ENCODE results near the gene EFCC1.

Gene EFCC1

DNA sequence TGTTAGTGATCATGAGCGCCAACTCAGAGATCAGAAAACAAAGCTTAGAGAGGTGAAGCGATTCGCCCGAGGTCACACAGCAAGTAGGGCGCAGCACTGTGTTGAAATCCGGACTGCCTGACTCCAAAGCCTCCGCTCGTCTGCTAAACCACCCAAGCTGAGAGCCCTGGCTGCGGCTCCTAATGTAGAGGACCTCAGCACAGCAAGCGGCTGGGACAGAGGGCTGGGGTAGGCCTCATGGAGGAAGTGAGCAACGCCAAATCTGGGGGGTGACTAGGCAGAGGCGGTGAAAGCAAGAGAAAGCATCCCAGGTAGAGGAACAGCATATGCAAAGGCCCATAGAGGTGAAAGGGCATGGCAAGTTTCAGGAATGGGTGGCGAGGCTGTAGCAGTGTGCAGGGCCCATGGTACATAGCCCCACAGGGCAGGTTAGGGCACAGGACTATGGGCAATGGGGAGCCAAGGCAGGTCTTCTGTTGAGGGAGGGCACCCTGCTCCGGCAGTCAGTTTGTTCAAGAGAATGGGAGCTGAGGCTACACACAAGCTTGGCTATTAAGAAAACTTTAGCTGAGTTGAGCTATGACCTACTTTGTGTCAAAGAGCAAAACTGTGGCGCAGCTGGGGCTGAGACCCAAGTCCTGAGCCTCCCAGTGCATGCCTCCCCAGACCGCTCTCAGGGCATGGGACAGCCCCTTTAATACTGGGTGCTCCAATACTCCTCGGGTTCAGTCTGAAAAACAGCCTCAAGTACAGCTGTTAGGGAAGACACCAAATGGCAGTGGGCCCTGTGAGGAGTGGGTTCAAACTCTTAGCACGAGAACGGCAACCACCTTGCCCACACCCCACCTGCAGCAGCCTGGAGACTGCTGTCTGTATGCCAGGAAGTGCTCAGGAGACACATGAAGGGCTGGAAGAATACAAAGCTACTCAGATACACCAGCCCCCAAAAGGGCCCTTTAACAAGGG lies 6.2 kb upstream of the EFCC1 start:
- no peak for DNase-seq (ENCODE audit: low spot score)

DNA sequence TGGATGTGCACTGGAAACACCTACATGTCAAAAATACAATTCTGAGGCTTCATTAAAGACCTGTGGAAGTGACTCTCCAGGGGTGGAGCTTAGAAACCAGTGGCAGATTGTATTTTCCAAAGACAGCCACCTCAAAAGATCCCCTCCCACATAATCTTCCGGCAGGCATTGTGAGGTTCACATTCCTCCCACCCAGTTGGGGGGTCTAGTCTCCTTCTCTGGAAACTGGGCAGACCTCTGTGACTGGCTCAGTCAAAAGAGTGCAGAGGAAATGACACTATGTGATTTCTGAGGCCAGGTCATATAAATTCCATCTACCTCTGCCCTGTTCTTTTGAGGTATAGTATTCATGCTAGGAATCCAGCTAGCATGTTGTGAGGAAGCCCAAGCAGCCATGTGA lies 5.4 kb upstream of the EFCC1 start:
- no peak for DNase-seq (ENCODE audit: low spot score)

DNA sequence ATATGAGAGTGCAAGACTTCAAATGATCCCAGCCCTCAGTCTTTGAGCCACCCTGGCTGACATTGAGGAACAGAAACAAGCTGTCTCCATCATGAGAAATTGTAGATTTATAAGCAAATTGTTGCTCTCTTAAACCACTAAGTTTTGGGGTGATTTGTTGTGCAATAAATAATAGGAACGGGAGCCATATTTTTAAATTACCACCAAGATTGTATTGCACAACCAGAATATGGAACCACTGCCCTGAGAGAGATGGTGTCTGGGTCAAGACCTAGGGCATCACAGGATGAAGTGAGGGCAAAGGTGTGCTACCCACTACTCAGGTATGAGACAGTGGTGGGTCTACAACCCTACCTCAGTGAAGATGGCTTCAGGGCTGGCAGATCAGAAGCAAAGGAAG lies 4.9 kb upstream of the EFCC1 start:
- no peak for DNase-seq (ENCODE audit: low spot score)

DNA sequence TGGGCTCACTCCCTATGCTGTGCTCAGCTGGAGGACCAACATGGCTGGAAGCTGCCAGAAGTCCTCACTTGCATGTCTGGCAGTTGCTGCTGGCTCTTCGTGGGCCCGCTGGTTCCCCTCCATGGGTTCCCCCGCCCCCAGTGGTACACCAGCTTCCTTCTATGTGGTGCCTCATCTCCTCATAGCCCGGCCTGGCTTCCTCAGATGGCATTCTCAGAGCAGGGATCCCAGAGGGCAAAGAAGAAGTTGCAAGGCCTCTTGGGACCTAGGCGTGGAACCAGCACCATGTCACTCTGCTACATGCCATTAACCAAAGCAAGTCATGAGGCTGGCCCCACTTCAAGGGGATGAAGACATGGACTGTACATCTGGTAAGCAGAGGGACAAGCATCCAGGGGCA lies 4.4 kb upstream of the EFCC1 start:
- no peak for DNase-seq (ENCODE audit: low spot score)

DNA sequence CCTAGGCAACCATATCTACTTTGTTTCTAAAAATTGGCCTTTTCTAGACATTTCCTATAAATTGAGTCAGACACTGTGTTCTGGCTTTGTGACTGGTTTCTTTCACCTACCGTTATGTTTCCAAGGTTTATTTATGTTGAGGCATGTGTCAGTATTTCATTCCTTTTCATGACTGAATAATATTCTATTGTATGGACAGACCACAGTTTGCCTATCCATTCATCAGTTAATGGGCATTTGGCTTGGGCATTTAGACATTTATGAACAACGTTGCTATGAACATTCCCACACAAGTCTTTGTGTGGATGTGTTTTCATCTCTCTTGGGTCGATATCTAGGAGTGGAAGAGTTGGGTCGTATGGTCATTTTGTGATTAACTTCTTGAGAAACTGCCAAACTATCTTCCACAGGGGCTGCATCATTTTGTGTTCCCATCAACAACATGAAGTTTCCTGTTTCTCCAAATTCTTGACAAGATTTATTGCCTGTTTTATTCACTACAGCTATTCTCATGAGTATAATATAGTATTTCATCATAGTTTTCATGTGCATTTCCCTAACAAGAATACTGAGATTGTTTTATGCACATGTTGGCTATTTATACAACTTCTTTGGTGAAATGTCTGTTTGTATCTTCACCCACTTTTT lies 3.5 kb upstream of the EFCC1 start:
- no peak for DNase-seq (ENCODE audit: low spot score)

DNA sequence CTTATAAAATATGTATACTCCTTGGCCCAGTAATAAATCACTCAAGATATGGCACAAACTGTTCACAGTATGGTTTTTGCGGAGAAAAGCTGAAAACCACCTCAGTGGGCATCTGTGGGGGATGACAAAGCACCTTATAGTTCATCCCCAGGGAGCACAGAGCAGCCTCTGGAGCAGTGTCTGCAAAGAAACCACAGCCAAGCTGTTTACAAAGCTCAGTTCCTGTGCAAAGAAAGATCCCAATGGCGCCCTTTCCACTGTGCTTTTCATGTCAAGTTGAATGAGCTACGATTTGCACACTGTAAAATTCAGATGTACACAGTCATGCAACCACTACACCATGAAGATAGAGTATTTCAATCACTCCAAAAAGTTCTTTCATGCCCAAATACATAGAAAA lies 2.5 kb upstream of the EFCC1 start:
- no peak for DNase-seq (ENCODE audit: low spot score)

DNA sequence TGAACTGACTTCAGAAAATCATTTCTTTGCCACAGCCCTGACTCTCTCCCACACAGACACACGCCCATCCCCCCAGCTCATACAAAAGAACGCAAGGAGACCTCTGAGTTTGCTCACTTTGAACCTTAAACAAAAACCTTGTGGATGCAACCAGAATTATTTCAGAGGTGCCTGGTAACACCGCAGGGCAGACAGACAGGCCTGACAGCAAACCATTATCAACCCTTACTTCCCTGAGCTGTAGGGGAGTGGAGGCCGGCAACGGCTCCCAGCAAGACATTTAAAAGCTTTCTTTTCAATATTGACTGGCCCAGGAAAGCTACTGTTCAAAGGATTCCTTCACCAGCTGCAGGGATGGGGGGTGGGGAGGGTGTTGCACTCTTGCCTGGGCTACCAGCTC lies 2.0 kb upstream of the EFCC1 start:
- DNase-seq (ENCODE audit: low spot score), result no peak

DNA sequence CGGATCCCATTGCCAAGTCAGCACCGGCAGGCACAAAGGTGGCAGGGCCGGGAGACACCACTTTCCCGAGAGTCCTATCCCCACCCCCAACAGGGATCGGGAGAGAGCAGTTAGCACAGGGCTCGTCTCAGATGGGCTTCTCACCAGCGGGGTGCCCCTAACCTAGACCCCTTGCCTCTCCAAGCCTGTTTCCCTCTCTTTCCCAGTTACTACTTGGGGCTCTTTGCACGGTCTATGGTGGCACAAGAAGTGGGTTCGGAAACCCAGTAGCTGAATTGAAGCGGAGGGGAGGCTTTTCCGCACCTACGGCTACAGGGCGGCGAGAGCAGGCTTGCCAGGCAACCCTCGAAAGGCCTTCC lies 383 bp upstream of the EFCC1 start:
- DNase-seq (ENCODE audit: low spot score), result no peak

DNA sequence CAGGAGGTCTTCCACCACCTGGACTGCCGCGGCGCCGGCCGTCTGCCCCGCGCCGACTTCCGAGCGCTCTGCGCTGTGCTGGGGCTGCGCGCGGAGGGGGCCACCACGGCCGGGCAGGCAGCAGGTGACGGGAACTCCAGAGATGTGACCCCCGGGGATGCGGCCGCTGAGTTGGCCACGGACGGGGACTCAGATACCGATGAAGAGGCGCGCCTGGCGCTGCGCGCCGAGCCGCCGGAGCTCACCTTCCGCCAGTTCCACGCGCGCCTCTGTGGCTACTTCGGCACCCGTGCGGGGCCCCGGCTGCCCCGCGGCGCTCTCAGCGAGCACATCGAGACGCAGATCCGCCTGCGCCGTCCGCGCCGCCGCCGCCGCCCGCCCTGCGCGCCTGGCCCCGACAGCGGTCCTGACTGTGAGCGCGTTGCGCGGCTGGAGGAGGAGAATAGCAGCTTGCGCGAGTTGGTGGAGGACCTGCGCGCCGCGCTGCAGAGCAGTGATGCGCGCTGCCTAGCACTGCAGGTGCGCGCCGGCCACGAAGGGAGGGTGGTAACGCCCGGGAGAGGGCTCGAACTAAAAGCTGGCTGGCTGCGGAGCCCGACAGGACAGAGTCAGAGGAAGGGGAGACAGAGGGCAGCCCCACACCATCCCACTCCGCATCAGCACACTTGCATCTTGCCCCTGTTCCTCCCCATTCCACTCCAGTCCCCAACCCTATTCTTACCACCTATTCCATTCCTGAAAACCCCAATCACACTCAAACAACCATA lies 885 bp downstream of the EFCC1 start:
- peak; percentile 51 for DNase-seq (ENCODE audit: low spot score)

DNA sequence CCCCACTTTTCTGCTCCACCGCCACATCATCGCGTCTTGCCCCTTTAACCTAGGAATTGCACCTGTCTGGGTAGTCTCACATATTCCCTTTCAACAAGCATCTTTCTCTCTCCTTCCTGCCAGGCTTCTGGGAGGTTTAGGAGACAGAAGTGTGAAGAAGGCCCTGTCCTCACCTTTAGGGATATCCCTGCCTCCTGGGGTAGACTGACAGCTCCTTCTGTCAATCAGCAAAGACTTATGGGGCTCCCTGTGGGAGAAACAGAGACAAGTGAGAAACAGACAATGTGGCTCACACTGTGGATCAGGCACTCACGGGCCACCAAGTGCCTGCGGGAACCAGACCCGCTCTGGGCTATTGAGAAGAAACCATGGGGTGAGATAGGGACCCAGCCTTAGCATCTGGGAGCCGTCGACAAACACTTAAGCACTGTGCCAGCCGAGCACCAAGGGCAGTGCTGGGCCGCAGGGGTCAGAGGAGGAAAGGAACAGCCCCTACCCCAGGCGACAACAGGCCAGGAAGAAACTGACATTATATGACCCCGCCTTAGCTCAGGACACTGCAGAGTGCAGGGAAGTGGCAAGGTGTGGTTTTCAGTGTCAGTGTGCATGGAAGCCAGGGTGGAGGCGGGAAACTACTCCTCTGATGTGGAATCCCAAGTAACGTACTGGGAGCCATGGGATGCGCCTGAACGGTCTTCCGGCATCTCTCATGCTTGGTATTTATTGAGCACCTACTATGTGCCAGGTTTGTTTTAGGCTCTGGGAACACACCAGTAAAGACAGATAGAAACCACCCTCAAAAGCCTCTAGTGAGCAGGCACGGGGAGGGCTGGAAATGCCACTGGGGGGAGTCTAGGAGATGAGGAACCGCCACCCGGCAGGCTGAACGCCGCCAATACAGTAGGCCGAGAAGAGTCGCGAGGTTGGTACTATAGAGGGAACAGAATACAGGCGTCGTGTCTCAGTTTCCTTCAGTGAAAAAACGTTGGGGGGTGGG lies 1.8 kb downstream of the EFCC1 start:
- no peak for DNase-seq (ENCODE audit: low spot score)

DNA sequence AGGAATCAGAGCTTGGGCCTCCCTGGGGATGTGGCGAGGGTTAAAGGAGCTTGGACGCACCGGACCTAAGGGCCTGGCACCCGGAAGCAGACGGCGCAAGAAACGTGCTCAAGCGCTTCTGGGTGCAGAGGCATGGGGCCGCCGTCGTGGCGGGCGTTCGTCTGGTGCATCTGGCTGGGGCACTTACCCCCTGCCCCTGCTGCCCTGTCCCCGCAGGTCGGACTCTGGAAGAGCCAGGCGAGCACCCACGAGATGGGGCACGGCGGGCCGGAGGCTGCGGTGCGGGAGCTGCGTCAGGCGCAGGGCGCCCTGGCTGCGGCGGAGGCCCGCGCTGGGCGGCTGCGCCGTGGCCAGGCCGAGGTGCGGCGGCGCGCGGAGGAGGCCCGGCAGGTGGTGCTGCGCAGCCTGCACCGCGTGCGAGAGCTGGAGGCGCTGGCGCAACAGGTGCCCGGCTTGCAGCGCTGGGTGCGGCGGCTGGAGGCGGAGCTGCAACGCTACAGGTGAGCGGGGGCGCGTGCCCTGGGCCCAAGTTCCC lies 2.5 kb downstream of the EFCC1 start:
- DNase-seq (ENCODE audit: low spot score), result peak; percentile 55

DNA sequence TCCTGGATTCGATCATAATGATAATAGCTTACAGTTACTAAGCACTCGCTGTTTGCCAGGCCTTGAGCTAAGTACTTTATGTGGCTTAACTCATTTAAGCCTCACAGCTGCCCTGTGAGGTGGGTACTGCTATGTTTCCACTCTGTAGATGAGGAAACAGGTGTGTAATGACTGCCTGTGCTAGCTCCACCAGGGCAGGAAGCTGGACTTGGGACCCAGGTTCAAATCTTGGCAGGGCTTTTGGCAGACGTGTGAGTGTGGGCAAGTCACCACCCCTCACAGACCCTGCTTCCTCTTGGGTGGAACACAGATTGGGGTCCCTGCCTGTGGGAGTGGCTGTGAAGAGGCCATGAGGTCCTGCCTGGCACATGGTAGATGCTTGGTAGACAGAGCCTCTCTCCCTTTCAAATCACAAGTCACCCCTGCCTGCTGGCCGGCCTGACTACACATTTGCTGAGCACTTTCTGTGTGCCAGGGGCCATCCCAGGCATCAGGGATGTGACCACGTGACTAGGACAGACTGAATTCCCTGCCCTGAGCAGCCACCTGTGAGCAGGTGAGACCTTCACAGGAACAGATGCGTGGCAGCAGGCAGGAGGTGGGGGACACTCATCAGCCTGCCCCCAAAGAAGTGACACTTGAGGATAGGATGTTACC lies 3.7 kb downstream of the EFCC1 start:
- no peak for DNase-seq (ENCODE audit: low spot score)

DNA sequence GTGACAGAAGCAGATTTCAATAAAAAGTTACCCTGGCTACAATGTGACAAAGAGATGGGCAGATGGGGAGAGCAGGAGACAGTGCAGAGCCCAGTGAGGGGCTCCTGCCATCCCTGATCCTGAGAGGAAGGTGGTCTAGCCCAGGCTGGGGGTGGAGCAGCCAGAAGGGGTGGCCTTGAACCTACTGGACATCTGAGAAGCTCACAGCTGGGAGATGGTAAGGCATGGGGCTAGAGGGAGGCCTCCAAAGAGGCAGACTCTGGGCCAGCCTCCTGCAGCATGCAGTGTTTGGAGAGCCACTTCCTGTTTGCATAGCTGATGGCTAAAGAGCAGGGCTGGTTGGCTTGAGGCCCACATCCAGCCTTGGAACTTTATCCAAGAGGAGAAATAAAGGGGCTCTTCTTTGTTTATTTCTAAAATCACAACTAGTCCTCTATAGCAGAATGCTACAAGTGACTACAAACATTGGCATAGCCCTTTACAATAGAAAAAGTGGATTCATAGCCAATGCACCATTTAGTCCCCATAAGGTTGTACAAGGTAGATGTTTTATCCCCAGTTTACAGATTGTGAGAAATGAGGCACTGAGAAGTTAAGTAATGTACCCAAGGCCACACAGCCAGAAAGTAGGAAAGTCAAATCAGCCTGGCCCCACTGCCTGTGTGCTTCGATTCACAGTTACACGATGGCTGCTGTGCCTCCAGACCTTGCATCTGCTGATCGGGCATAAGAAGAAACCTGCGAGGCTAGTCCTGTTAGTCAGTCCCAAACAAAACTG lies 4.6 kb downstream of the EFCC1 start:
- DNase-seq (ENCODE audit: low spot score), result no peak

DNA sequence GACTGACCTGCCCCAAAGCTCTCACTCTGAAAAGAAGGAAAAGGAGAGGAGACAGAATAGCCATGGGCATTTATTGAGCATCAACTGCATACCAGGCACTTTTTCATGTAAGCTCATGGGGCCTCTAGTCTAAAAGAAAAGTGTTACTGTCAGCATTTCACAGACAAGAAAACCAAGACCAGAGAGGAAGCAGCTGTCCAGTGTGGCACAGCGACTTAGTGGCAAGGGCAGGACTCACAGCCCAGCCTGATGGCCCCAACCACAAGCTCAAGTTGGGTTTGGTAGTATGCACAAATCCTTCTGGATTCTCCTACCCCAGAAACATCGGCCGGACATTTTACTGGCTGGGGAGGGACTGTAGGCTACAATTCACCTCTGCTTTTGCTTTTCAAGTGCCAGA lies 5.8 kb downstream of the EFCC1 start:
- DNase-seq (ENCODE audit: low spot score), result no peak

DNA sequence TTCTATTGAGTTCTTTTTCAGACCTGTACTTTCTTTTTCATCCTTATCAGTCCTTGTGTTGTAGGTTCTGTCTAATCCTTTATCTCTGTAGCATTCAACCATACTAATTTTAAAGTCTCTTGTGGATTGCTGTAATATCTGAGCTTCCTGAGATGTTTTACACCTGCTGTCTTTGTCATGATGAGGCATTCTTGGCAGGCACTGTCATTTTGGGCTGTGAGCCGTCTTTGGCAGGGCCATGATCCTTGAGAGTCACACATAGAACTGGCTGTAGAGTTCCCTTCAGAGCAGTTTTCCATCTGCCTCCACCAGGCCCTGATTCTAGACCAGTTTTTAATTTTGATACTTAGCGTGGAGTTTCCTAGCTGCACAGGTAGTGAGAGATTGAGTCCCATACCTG lies 6.7 kb downstream of the EFCC1 start:
- DNase-seq (ENCODE audit: low spot score), result no peak

DNA sequence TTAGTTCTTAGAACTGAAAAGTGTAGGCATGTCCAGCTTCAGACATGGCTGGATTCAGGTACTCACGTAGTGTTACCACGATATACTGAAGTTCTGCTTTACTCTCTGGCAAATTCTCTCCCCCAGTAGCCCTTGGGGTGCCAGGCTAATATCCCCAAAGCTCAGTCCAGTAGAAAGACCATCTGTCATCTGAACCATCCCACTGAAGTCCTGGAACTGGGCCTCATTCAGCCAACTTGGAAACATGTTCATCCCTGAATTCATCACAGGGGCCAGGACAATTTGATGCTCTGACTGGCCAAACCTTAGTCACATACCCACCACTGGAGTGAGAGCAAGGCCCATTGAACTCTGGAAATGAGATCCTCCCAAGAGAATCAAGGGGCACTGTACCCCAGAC lies 8.2 kb downstream of the EFCC1 start:
- no peak for DNase-seq (ENCODE audit: low spot score)

DNA sequence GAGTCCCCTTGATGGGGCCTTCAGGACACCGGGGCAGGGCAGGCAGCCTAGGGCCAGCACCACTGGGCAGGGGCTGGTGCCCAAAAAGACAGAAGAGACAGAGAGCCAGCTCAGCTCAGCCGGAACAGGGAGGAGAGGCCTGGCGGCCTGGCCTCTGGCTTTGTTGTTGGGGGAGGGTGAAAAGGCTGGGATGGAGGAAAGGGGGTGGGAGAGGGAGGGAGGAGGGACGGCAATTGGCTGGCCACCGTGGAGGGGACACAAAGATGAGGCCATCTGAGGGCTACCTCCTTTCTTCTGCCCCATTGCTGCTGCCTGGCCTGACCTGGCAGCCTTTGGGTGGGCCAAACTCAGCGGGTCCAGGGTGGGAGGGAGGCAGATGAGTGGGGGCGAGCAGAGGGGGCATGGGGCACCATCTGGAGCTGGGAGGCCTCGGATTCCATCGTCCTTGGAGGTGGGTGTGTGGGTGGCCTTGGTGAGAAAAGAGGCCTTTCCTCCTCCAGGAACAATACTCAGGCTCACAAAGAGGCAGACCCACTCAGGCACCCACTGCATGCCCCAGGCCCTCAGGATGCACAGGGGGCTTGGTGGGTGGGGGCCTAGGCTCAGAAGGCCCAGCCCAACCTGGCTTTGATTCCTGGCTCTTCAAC lies 9.3 kb downstream of the EFCC1 start:
- no peak for DNase-seq (ENCODE audit: low spot score)

DNA sequence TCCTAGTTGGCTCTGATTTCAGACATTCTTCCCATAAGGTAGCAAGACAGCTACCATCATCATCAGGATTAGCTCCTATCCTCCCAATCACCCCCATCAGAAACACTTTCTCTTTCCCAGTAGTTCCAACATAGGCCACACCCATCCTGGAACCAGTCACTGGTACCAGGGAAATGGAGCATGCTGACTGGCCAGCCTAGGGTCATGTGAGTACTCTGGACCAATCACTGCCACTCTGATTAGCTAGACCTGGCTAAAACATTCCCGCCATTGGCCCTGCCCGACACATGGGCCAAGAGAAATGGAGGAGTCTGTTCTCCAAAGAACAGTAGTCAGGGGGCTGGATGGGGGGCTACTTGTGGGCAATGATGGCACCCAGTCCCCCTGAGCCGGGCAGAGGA lies 12.4 kb downstream of the EFCC1 start:
- DNase-seq (ENCODE audit: low spot score), result no peak

DNA sequence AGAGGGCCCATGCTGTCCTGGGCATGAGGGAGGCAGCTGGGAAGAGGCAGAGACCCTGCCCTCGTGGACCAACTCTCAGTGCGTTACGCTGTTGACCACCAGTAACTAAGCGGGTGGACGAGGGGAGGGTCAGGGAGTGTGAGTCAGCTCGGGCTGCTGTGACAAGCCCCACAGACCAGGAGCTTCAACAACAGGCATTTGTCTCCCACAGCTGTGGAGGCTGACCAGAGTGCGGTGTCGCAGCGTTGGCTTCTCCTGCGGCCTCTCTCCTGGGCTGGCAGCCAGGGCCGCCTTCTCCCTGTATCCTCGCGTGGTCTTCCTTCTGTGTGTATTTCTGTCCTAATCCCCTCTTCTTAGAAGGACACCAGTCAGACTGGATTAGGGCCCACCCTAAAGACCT lies 13.0 kb downstream of the EFCC1 start:
- no peak for DNase-seq (ENCODE audit: low spot score)
